ENCODE results near the gene COL23A1. TPM values are rescaled to one million over a fixed set of nuclear protein-coding genes. Genes with fewer than 3 reads are reported as not detected.

COL23A1 gene
- total RNA-seq: under 1 TPM; 0.20 to 0.28 TPM
- polyA plus RNA-seq: not detected

GRCh38 chr5:178590141-178590923 lies at the start of gene COL23A1:
COL23A1 (minus strand) TSS chr5:178590393.
- ChIA-PET POLR2A (no interaction called here), CTCF (interaction anchor here (1.1 kb wide), 1 partner anchor 339 kb away, joined by 3 read pairs; no protein-coding TSS in a partner anchor)
- H3K4me3 Mint-ChIP-seq: peak within 1 kb of the TSS; percentile 63 to 92 (median 78)
- H3K36me3 Mint-ChIP-seq: peaks cover 2 to 19% (median 4%) of the 10 kb centered on the region in 3 donors
- DNase-seq: peak; percentile 13 to 55 (median 28)
- peak within 1 kb of the TSS in 1 of 8 donors; percentile 39 for H3K27ac Mint-ChIP-seq
- H3K4me1 Mint-ChIP-seq: peaks cover 5 to 16% (median 13%) of the 10 kb centered on the region in 3 donors
- H3K4me3 ChIP-seq (ENCODE audit: low read length): peak within 1 kb of the TSS; percentile 21
- no peaks in the 10 kb centered on the region for H3K36me3 ChIP-seq (ENCODE audit: insufficient read depth, low read length)
- no peak within 1 kb of the TSS for H3K27ac ChIP-seq (ENCODE audit: low read depth, low read length)
- peaks cover 5% of the 10 kb centered on the region for H3K4me1 ChIP-seq (ENCODE audit: insufficient read depth, low read length)
- H3K9me3 ChIP-seq (ENCODE audit: low read length): peaks cover 12% of the 10 kb centered on the region
- peaks cover 36 to 52% of the 10 kb centered on the region in 2 donors for H3K27me3 Mint-ChIP-seq
- peaks cover 10 to 21% (median 16%) of the 10 kb centered on the region in 5 donors for H3K9me3 Mint-ChIP-seq
- H3K27me3 ChIP-seq (ENCODE audit: insufficient read depth, low read length, poor library complexity, severe bottlenecking): peaks cover 39% of the 10 kb centered on the region

DNA sequence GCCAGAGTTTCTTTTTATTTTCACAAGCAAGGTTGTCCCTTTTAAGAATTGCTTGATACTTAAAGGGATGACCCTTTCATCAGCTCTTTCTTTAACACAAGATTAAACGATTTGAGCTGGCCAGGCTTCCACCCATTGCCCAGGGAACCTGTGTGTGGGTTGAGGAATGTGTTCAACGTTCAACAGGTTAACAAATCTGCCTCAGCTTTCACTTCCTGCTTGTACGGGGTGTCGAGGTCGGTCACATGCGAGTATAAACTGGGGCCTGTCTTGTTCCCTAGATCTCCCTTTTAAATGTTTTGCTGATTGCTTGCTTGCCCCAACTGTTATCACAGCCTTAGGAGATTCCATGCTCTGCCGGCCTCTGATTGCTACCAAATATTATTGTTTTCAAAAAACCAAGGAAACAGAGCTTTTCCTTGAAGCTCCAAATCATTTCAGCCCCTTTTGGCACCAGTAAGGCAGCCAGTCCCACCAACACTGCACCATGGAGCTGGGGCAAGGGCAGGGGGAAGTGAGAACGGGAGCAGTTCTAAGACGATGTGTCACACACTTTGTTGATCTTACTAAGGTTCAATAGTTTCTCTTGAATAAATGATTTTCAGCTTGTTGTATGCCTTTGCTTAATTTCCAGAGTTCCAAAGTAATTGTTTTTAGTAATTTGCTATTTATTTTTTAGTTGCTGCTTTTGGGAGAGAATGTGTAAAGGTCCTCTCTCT lies 47.3 kb upstream of the COL23A1 start:
- H3K36me3 ChIP-seq (ENCODE audit: insufficient read depth, low read length): no peaks in the 10 kb centered on the region
- H3K4me3 ChIP-seq (ENCODE audit: low read length): no peak overlapping the region
- Mint-ChIP-seq H3K27ac (no peak overlapping the region), H3K4me1 (no peaks in the 10 kb centered on the region), H3K9me3 (peaks cover 0 to 2% (median 0%) of the 10 kb centered on the region in 5 donors), H3K27me3 (peaks cover 8 to 34% of the 10 kb centered on the region in 2 donors), H3K36me3 (no peaks in the 10 kb centered on the region), H3K4me3 (no peak overlapping the region)
- no peaks in the 10 kb centered on the region for H3K9me3 ChIP-seq (ENCODE audit: low read length)
- POLR2A ChIA-PET: interaction anchor here (1.3 kb wide), 1 partner anchor 10 kb away, joined by 3 read pairs; no protein-coding TSS in a partner anchor
- H3K27me3 ChIP-seq (ENCODE audit: insufficient read depth, low read length, poor library complexity, severe bottlenecking): no peaks in the 10 kb centered on the region
- no peak for DNase-seq
- no peak overlapping the region for H3K27ac ChIP-seq (ENCODE audit: low read depth, low read length)
- CTCF ChIA-PET: no interaction called here
- H3K4me1 ChIP-seq (ENCODE audit: insufficient read depth, low read length): no peaks in the 10 kb centered on the region

GRCh38 chr5:178632285-178632684 lies 42.1 kb upstream of the COL23A1 start:
- Mint-ChIP-seq H3K4me3 (peak overlapping the region in 1 of 7 donors; percentile 15), H3K27me3 (peaks cover 6 to 23% of the 10 kb centered on the region in 2 donors), H3K27ac (peak overlapping the region in 1 of 8 donors; percentile 34), H3K9me3 (no peaks in the 10 kb centered on the region), H3K4me1 (peaks cover 3 to 8% (median 5%) of the 10 kb centered on the region in 3 donors), H3K36me3 (no peaks in the 10 kb centered on the region)
- no peak overlapping the region for H3K4me3 ChIP-seq (ENCODE audit: low read length)
- no peaks in the 10 kb centered on the region for H3K27me3 ChIP-seq (ENCODE audit: insufficient read depth, low read length, poor library complexity, severe bottlenecking)
- H3K4me1 ChIP-seq (ENCODE audit: insufficient read depth, low read length): peaks cover 3% of the 10 kb centered on the region
- no peaks in the 10 kb centered on the region for H3K36me3 ChIP-seq (ENCODE audit: insufficient read depth, low read length)
- ChIA-PET CTCF (no interaction called here), POLR2A (no interaction called here)
- no peaks in the 10 kb centered on the region for H3K9me3 ChIP-seq (ENCODE audit: low read length)
- no peak overlapping the region for H3K27ac ChIP-seq (ENCODE audit: low read depth, low read length)
- no peak for DNase-seq

DNA sequence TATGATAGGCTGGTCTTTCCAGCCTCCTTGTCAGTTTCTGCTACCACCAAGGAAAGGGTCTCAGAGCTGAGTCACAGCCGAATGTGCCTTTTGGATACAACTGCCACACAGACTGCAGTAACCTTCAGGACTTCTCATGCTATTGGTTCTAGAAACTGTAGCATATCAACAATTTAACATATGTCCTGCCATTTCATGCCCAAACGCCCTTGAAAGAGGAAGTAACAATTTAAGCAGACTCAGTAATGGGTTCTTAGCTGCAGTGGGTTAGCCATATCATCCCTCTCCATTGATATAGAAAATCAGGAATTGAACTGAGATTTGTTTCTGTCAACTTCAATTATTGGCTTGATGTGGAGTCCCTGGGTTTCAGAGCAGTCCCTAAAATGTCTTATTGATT lies 40.8 kb upstream of the COL23A1 start:
- Mint-ChIP-seq H3K27me3 (peaks cover 6 to 20% of the 10 kb centered on the region in 2 donors), H3K4me1 (peaks cover 3 to 8% (median 5%) of the 10 kb centered on the region in 3 donors), H3K9me3 (no peaks in the 10 kb centered on the region), H3K36me3 (peaks cover 0 to 8% (median 0%) of the 10 kb centered on the region in 3 donors), H3K27ac (no peak overlapping the region), H3K4me3 (no peak overlapping the region)
- Histone ChIP-seq H3K4me1 (ENCODE audit: insufficient read depth, low read length) (peaks cover 5% of the 10 kb centered on the region), H3K9me3 (ENCODE audit: low read length) (no peaks in the 10 kb centered on the region), H3K27me3 (ENCODE audit: insufficient read depth, low read length, poor library complexity, severe bottlenecking) (no peaks in the 10 kb centered on the region), H3K36me3 (ENCODE audit: insufficient read depth, low read length) (no peaks in the 10 kb centered on the region), H3K4me3 (ENCODE audit: low read length) (no peak overlapping the region), H3K27ac (ENCODE audit: low read depth, low read length) (no peak overlapping the region)
- no peak for DNase-seq
- ChIA-PET CTCF (no interaction called here), POLR2A (no interaction called here)

- no peak overlapping the region for H3K4me3 ChIP-seq (ENCODE audit: low read length)
- H3K36me3 ChIP-seq (ENCODE audit: insufficient read depth, low read length): no peaks in the 10 kb centered on the region
- Mint-ChIP-seq H3K27me3 (peaks cover 6 to 20% of the 10 kb centered on the region in 2 donors), H3K36me3 (peaks cover 0 to 12% (median 2%) of the 10 kb centered on the region in 3 donors), H3K4me3 (peak overlapping the region in 1 of 7 donors; percentile 4), H3K9me3 (no peaks in the 10 kb centered on the region), H3K4me1 (peaks cover 7 to 13% (median 9%) of the 10 kb centered on the region in 3 donors), H3K27ac (peak overlapping the region in 1 of 8 donors; percentile 53)
- DNase-seq: no peak
- POLR2A ChIA-PET: no interaction called here
- no peak overlapping the region for H3K27ac ChIP-seq (ENCODE audit: low read depth, low read length)
- H3K9me3 ChIP-seq (ENCODE audit: low read length): no peaks in the 10 kb centered on the region
- H3K27me3 ChIP-seq (ENCODE audit: insufficient read depth, low read length, poor library complexity, severe bottlenecking): no peaks in the 10 kb centered on the region
- CTCF ChIA-PET: no interaction called here
- H3K4me1 ChIP-seq (ENCODE audit: insufficient read depth, low read length): peaks cover 6% of the 10 kb centered on the region
Measured at GRCh38 chr5:178630475-178630930, 40.3 kb upstream of the COL23A1 start.

- H3K36me3 Mint-ChIP-seq: peaks cover 0 to 31% (median 5%) of the 10 kb centered on the region in 3 donors
- ChIA-PET POLR2A (interaction anchor here (0.8 to 0.9 kb wide), 2 partner anchors 10 to 12 kb away, joined by 3 read pairs; no protein-coding TSS in a partner anchor), CTCF (no interaction called here)
- peak overlapping the region; percentile 55 for H3K4me3 ChIP-seq (ENCODE audit: low read length)
- H3K4me1 Mint-ChIP-seq: peaks cover 35 to 43% (median 42%) of the 10 kb centered on the region in 3 donors
- H3K4me1 ChIP-seq (ENCODE audit: insufficient read depth, low read length): peaks cover 37% of the 10 kb centered on the region
- H3K9me3 Mint-ChIP-seq: no peaks in the 10 kb centered on the region
- no peaks in the 10 kb centered on the region for H3K27me3 ChIP-seq (ENCODE audit: insufficient read depth, low read length, poor library complexity, severe bottlenecking)
- peaks cover 9% of the 10 kb centered on the region for H3K36me3 ChIP-seq (ENCODE audit: insufficient read depth, low read length)
- no peak for DNase-seq
- no peaks in the 10 kb centered on the region for H3K9me3 ChIP-seq (ENCODE audit: low read length)
- peak overlapping the region; percentile 62 to 100 (median 99) for H3K4me3 Mint-ChIP-seq
- peak overlapping the region; percentile 21 to 97 (median 80) for H3K27ac Mint-ChIP-seq
- H3K27ac ChIP-seq (ENCODE audit: low read depth, low read length): no peak overlapping the region
- H3K27me3 Mint-ChIP-seq: peaks cover 0 to under 1% of the 10 kb centered on the region in 2 donors
Measured at GRCh38 chr5:178627259-178627598, 37.0 kb upstream of the COL23A1 start.

DNA sequence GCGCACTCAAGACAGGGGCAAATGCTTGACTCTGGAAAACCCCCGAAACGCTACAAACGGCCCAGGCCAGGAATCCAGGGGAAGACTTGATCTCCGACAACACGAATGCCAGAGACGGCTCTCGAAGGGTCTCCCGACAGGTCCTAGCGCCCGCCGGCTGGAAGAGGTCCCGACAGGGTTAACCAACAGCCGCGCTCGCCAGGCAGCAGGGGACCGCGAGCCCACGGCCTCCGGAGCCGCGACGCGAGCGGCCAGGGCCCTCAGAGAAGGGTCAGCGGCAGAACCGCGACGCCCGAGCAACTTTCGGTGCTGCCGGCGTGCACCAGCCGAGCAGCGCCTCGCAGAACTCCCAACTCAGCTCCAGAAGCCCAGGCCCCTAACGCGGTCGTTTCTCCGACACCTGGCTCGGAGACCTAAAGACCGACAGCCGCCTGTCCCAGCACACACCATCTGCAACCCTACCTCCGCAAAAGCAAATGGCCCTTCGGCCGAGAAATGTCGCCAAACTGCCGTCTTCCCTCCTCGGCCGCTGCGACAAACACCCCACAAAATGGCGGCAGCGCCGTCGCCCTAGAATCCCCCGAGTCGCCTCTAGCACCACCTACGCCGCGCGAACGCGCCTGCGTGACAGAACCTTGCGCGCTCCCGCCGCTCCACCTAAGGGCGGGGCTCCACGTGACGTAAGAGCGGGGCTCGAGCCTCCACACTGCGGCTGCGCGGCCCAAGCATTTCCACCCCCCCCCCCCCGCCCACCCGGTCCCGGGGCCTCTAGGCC lies 36.5 kb upstream of the COL23A1 start, which contains the start of gene CLK4:
CLK4 (minus strand) TSS at position 567 of the 775 bp plus-strand sequence. CDS start 3,634 bp downstream, outside the sequence.
- no peaks in the 10 kb centered on the region for H3K9me3 ChIP-seq (ENCODE audit: low read length)
- no peaks in the 10 kb centered on the region for H3K27me3 Mint-ChIP-seq
- no peaks in the 10 kb centered on the region for H3K9me3 Mint-ChIP-seq
- peaks cover 37% of the 10 kb centered on the region for H3K4me1 ChIP-seq (ENCODE audit: insufficient read depth, low read length)
- H3K27ac Mint-ChIP-seq: peak within 1 kb of the TSS; percentile 97 to 100 (median 100)
- H3K4me1 Mint-ChIP-seq: peaks cover 39 to 48% (median 47%) of the 10 kb centered on the region in 3 donors
- H3K36me3 ChIP-seq (ENCODE audit: insufficient read depth, low read length): peaks cover 14% of the 10 kb centered on the region
- H3K4me3 ChIP-seq (ENCODE audit: low read length): peak within 1 kb of the TSS; percentile 94
- ChIA-PET POLR2A (interaction anchor here (0.7 to 1.5 kb wide), 4 partner anchors 11 to 924 kb away, joined by 3 to 7 read pairs (median 4); partner anchors contain the start of genes RUFY1 and ZNF354A), CTCF (interaction anchor here (0.9 kb wide), 1 partner anchor 104 kb away, joined by 4 read pairs; the partner anchor contains the start of gene ZNF354A)
- H3K36me3 Mint-ChIP-seq: peaks cover 0 to 36% (median 6%) of the 10 kb centered on the region in 3 donors
- H3K27me3 ChIP-seq (ENCODE audit: insufficient read depth, low read length, poor library complexity, severe bottlenecking): no peaks in the 10 kb centered on the region
- DNase-seq: peak; percentile 93 to 97 (median 95)
- H3K4me3 Mint-ChIP-seq: peak within 1 kb of the TSS; percentile 95 to 100 (median 99)
- peak within 1 kb of the TSS; percentile 99 for H3K27ac ChIP-seq (ENCODE audit: low read depth, low read length)
